Retinal pigment epithelial cell (primary cell): ENCODE results near the gene GPR158.

Experiments used
- DNase-seq: peaks from one replicate; pipeline ENCODE4 v3.0.0-alpha.2; 2010; ENCODE audit warnings: low read depth
- H3K4me3 ChIP-seq: 2 replicates; pipeline ENCODE4 v1.5.1; 2011; ENCODE audit warnings: mild to moderate bottlenecking, low read length, control low read depth, moderate library complexity
- TF ChIP-seq, protein P1 (sequence below): conservative IDR thresholded peaks from 2 replicates; pipeline ENCODE4 v1.5.1; 2011; ENCODE audit warnings: low read depth, low read length, control low read depth, inconsistent platforms

The GPR158 gene

GRCh38 chr10:25641595-25641994 lies 466.8 kb downstream of the GPR158 start:
- TF ChIP-seq, protein P1, sequence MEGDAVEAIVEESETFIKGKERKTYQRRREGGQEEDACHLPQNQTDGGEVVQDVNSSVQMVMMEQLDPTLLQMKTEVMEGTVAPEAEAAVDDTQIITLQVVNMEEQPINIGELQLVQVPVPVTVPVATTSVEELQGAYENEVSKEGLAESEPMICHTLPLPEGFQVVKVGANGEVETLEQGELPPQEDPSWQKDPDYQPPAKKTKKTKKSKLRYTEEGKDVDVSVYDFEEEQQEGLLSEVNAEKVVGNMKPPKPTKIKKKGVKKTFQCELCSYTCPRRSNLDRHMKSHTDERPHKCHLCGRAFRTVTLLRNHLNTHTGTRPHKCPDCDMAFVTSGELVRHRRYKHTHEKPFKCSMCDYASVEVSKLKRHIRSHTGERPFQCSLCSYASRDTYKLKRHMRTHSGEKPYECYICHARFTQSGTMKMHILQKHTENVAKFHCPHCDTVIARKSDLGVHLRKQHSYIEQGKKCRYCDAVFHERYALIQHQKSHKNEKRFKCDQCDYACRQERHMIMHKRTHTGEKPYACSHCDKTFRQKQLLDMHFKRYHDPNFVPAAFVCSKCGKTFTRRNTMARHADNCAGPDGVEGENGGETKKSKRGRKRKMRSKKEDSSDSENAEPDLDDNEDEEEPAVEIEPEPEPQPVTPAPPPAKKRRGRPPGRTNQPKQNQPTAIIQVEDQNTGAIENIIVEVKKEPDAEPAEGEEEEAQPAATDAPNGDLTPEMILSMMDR, result no peak
- H3K4me3 ChIP-seq, result no peak overlapping the region
- DNase-seq, result no peak

DNA sequence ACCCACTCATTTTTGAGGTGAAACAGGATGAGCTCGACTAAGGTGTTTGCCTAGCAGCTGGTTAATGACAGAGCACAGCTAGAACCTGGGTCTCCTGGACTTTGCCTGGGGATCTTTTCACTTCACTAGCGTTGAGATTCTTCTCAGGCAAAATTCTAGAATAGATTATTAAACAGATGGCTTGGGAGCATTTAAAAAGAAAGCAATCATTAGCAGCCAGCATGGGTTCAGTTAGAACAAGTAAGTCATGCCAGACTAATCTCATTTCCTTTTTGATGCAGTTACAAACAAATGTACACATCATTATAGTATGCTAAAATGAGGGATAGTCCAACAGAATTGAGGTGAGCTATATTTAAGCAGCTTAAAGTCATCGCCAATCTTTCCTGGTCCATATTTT lies 467.9 kb downstream of the GPR158 start:
- H3K4me3 ChIP-seq, result no peak overlapping the region
- TF ChIP-seq, protein P1, result no peak
- no peak for DNase-seq

GRCh38 chr10:25646371-25646770 lies 471.6 kb downstream of the GPR158 start:
- DNase-seq, result no peak
- H3K4me3 ChIP-seq, result no peak overlapping the region
- TF ChIP-seq, protein P1, result no peak

- H3K4me3 ChIP-seq, result no peak overlapping the region
- DNase-seq, result no peak
- TF ChIP-seq, protein P1, result no peak
Observed at GRCh38 chr10:25651534-25651933, 476.7 kb downstream of the GPR158 start.
